ENCODE data around the gene PIRT.

The PIRT gene

GRCh38 chr17:10837921-10838320 is at the start of gene PIRT:
PIRT (minus strand) TSS chr17:10838087; CDS start chr17:10825645, 12,442 bp downstream.
- TF ChIP-seq PATZ1 (CRISPR knock-in tag; IDR thresholded peaks at IDR 0.05; ENCODE audit: borderline replicate concordance) (no peak), RARB (CRISPR knock-in tag; IDR thresholded peaks at IDR 0.05) (no peak)
- ATAC-seq: no peak

- TF ChIP-seq ZNF565 (CRISPR knock-in tag; conservative IDR thresholded peaks at IDR 0.05; ENCODE audit: low read depth) (no peak), SNAI2 (CRISPR knock-in tag; IDR thresholded peaks at IDR 0.05) (no peak), CSDC2 (CRISPR knock-in tag; IDR thresholded peaks at IDR 0.05) (no peak), ZFP30 (CRISPR knock-in tag; IDR thresholded peaks at IDR 0.05) (no peak), PATZ1 (CRISPR knock-in tag; IDR thresholded peaks at IDR 0.05; ENCODE audit: borderline replicate concordance) (no peak), ZFP3 (CRISPR knock-in tag; IDR thresholded peaks at IDR 0.05) (no peak), CREB5 (CRISPR knock-in tag; IDR thresholded peaks at IDR 0.05; ENCODE audit: low read depth) (no peak), ZNF70 (CRISPR knock-in tag; IDR thresholded peaks at IDR 0.05) (no peak), ZC3H10 (CRISPR knock-in tag; IDR thresholded peaks at IDR 0.05) (no peak), RARB (CRISPR knock-in tag; IDR thresholded peaks at IDR 0.05) (no peak), TCF4 (CRISPR knock-in tag; IDR thresholded peaks at IDR 0.05; ENCODE audit: borderline replicate concordance) (no peak), POU6F1 (CRISPR knock-in tag; IDR thresholded peaks at IDR 0.05; ENCODE audit: borderline replicate concordance, low read depth) (no peak), PPARA (CRISPR knock-in tag; IDR thresholded peaks at IDR 0.05; ENCODE audit: borderline replicate concordance) (no peak), BACH2 (CRISPR knock-in tag; IDR thresholded peaks at IDR 0.05; ENCODE audit: borderline replicate concordance) (no peak)
Observed at GRCh38 chr17:10881959-10882358, 44.1 kb upstream of the PIRT start.

GRCh38 chr17:10879190-10879836 is 41.4 kb upstream of the PIRT start:
- no peak for ATAC-seq
- TF ChIP-seq ZC3H10 (CRISPR knock-in tag; IDR thresholded peaks at IDR 0.05) (no peak), CREB5 (CRISPR knock-in tag; IDR thresholded peaks at IDR 0.05; ENCODE audit: low read depth) (no peak), RARB (CRISPR knock-in tag; IDR thresholded peaks at IDR 0.05) (no peak), ZNF70 (CRISPR knock-in tag; IDR thresholded peaks at IDR 0.05) (no peak), TCF4 (CRISPR knock-in tag; IDR thresholded peaks at IDR 0.05; ENCODE audit: borderline replicate concordance) (no peak), OSR1 (CRISPR knock-in tag; IDR thresholded peaks at IDR 0.05) (no peak), GLIS3 (CRISPR knock-in tag; IDR thresholded peaks at IDR 0.05) (no peak), ZFP30 (CRISPR knock-in tag; IDR thresholded peaks at IDR 0.05) (no peak), TOX (CRISPR knock-in tag; IDR thresholded peaks at IDR 0.05; ENCODE audit: borderline replicate concordance) (no peak), SNAI2 (CRISPR knock-in tag; IDR thresholded peaks at IDR 0.05) (no peak), BACH2 (CRISPR knock-in tag; IDR thresholded peaks at IDR 0.05; ENCODE audit: borderline replicate concordance) (no peak), ESRRG (CRISPR knock-in tag; IDR thresholded peaks at IDR 0.05) (no peak), POU6F1 (CRISPR knock-in tag; IDR thresholded peaks at IDR 0.05; ENCODE audit: borderline replicate concordance, low read depth) (no peak), ISL1 (CRISPR knock-in tag; IDR thresholded peaks at IDR 0.05) (no peak), ZNF565 (CRISPR knock-in tag; conservative IDR thresholded peaks at IDR 0.05; ENCODE audit: low read depth) (no peak), ZNF8 (CRISPR knock-in tag; IDR thresholded peaks at IDR 0.05) (no peak)

More at GRCh38 chr17:10881959-10882358, 44.1 kb upstream of the PIRT start:
- no peak for ATAC-seq
